Activated CD8-positive, alpha-beta memory T cell treated with anti-CD3 and anti-CD28 coated beads for 36 hours (primary cell): ENCODE measurements around the gene ZNF844. TPM values are rescaled to one million over a fixed set of nuclear protein-coding genes. Genes with fewer than 3 reads are reported as not detected.
"Not testable (repeated sequence)": the region's sequence is repeated elsewhere in the genome, so short reads cannot be mapped to it uniquely, and the experiment has no call there.

Experiments used
- CTCF ChIA-PET: fragments of 350-600 bp; sonication (Branson Sonifier 250); formaldehyde crosslinking; loops from one replicate; lab custom pipeline; 2021; ENCODE audit warnings: antibody characterized with exemption; lab: Charles Lee
- POLR2A ChIA-PET: fragments of 350-600 bp; sonication (Branson Sonifier 250); formaldehyde crosslinking; loops from one replicate; lab custom pipeline; 2021; ENCODE audit warnings: antibody characterized with exemption; lab: Charles Lee
- total RNA-seq, 2 experiments: library from RNA; stranded (reverse); gene quantifications; one replicate each; pipeline ENCODE4 v1.2.3, GENCODE V29; 2021

The ZNF844 gene
- total RNA-seq, 2 experiments from 2014 or later: 3.0 to 3.3 TPM

- POLR2A ChIA-PET: no interaction called here
- CTCF ChIA-PET: interaction anchor here (0.5 to 1.8 kb wide), 2 partner anchors 56 to 84 kb away, joined by 3 to 7 read pairs; partner anchors contain the start of gene ZNF20
Measured at GRCh38 chr19:12085074-12085818, 20.7 kb downstream of the ZNF844 start.

GRCh38 chr19:12090807-12091206, 26.3 kb downstream of the ZNF844 start:
- CTCF ChIA-PET: interaction anchor here (0.6 to 6.3 kb wide), 17 partner anchors 10 to 243 kb away, joined by 3 to 84 read pairs (median 3); partner anchors contain the start of genes ZNF20, ZNF563, ZNF700 and ZNF878
- POLR2A ChIA-PET: interaction anchor here (1.3 kb wide), 1 partner anchor 50 kb away, joined by 6 read pairs; the partner anchor contains the start of gene ZNF20

GRCh38 chr19:12092065-12092867, 27.7 kb downstream of the ZNF844 start:
- ChIA-PET POLR2A (interaction anchor here (0.5 to 1.3 kb wide), 3 partner anchors 22 to 287 kb away, joined by 3 to 10 read pairs (median 4); no protein-coding TSS in a partner anchor), CTCF (interaction anchor here (3.0 to 6.3 kb wide), 3 partner anchors 19 to 47 kb away, joined by 8 to 84 read pairs (median 26); partner anchors contain the start of gene ZNF20)

GRCh38 chr19:12092956-12093355, 28.4 kb downstream of the ZNF844 start:
- POLR2A ChIA-PET: interaction anchor here (0.7 kb wide), 1 partner anchor 21 kb away, joined by 4 read pairs; no protein-coding TSS in a partner anchor
- CTCF ChIA-PET: interaction anchor here (3.0 to 6.3 kb wide), 3 partner anchors 18 to 46 kb away, joined by 8 to 84 read pairs (median 26); partner anchors contain the start of gene ZNF20

- CTCF ChIA-PET: interaction anchor here (6.3 kb wide), 1 partner anchor 45 kb away, joined by 84 read pairs; the partner anchor contains the start of gene ZNF20
- POLR2A ChIA-PET: no interaction called here
Measured at GRCh38 chr19:12093777-12094176, 29.2 kb downstream of the ZNF844 start.

DNA sequence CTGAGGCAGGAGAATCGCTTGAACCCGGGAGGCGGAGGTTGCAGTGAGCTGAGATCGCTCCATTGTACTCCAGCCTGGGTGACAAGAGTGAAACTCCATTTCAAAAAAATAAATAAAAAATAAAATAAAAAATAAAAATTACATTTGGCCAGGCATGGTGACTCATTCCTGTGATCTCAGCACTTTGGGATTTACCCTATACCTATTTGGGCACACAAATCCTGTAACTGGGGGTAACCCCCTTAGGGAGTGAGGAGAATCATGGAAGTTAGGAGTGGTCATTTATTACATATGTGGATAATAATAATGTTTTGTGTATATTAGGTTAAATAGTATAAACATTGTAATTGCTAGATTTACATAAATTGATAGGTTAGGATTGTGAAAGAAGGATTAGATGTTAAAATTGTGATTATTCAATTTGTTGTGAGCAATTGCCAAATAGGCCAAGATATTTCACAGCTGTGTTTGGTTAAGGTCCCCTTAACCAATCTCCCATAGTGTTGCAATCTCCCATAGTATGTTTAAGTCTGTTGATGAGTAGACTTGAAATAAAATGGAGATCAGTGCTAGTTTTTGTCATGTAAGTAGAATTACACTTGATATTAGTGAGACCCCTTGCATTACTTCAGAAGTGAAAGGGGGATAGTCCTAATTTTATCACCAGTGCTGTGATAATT, 30.7 kb downstream of the ZNF844 start:
- POLR2A ChIA-PET: no interaction called here
- CTCF ChIA-PET: interaction anchor here (0.5 kb wide), 1 partner anchor 44 kb away, joined by 4 read pairs; no protein-coding TSS in a partner anchor

DNA sequence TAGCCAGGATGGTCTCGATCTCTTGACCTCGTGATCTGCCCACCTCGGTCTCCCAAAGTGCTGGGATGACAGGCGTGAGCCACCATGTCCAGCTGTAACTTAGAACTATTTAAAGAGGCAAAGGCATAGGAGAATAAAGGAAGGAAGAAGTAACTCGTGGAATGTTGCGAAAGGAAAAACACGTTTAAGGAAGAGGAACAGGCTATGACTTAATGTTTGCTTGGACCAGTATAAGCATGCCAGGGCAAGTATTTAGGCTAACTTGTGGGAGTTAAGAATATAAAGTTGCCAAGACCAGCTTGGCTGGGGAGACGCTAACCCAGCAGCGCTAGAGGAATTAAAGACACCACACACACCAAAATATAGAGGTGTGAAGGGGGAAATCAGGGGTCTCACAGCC, 33.5 kb downstream of the ZNF844 start:
- ChIA-PET CTCF (no interaction called here), POLR2A (no interaction called here)

DNA sequence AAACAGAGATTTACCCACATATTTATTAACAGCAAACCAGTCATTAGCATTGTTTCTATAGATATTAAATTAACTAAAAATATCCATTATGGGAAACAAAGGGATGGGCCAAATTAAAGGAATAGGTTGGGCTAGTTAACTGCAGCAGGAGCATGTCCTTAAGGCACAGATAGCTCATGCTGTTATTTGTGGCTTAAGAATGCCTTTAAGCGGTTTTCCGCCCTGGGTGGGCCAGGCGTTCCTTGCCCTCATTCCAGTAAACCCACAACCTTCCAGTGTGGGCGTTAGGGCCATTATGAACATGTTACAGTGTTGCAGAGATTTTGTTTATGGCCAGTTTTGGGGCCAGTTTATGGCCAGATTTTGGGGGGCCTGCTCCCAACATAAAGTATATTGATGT, 39.4 kb downstream of the ZNF844 start:
- CTCF ChIA-PET, POLR2A ChIA-PET: not testable (repeated sequence)

DNA sequence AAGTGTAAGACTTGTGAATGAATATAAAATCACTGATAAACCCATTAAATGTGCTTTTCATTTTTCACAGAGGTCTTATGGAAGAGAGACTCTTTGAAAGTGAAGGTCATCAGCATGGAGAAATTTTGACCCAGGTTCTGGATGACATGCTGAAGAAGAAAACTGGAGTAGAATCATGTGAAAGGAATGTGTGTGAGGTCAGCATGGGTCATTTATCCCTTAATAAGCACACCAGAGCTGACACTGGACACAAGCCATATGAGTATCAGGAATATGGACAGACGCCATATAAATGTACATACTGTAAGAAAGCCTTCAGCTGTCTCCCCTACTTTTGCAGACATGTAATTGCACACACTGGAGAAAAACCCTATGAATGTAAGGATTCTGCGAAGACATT, 46.6 kb downstream of the ZNF844 start:
- CTCF ChIA-PET: interaction anchor here (1.6 kb wide), 1 partner anchor 20 kb away, joined by 8 read pairs; no protein-coding TSS in a partner anchor

GRCh38 chr19:12111943-12112637, 47.6 kb downstream of the ZNF844 start:
- POLR2A ChIA-PET: no interaction called here
- CTCF ChIA-PET: interaction anchor here (1.6 kb wide), 1 partner anchor 21 kb away, joined by 8 read pairs; no protein-coding TSS in a partner anchor

More for the DNA sequence above, 46.6 kb downstream of the ZNF844 start:
- POLR2A ChIA-PET: no interaction called here

- CTCF ChIA-PET: interaction anchor here (1.4 kb wide), 1 partner anchor 22 kb away, joined by 3 read pairs; no protein-coding TSS in a partner anchor
- POLR2A ChIA-PET: no interaction called here
Measured at GRCh38 chr19:12112701-12113100, 48.2 kb downstream of the ZNF844 start.

GRCh38 chr19:12113121-12113520, 48.6 kb downstream of the ZNF844 start:
- CTCF ChIA-PET: interaction anchor here (1.4 kb wide), 1 partner anchor 22 kb away, joined by 3 read pairs; no protein-coding TSS in a partner anchor
- POLR2A ChIA-PET: no interaction called here

- CTCF ChIA-PET: interaction anchor here (0.6 kb wide), 1 partner anchor 196 kb away, joined by 3 read pairs; no protein-coding TSS in a partner anchor
- POLR2A ChIA-PET: no interaction called here
Measured at GRCh38 chr19:12117201-12117970, 52.9 kb downstream of the ZNF844 start.

GRCh38 chr19:12126707-12127106, 62.2 kb downstream of the ZNF844 start:
- POLR2A ChIA-PET: no interaction called here
- CTCF ChIA-PET: interaction anchor here (0.6 to 1.5 kb wide), 5 partner anchors 11 to 67 kb away, joined by 3 to 5 read pairs (median 3); no protein-coding TSS in a partner anchor
